CD14-positive monocyte (primary cell): ENCODE results near the gene POU2F1. TPM values are rescaled to one million over a fixed set of nuclear protein-coding genes. Genes with fewer than 3 reads are reported as not detected.

Experiments
- DNase-seq, 3 donors: peaks; one replicate each; pipeline ENCODE4 v3.0.0-alpha.2; 2011 to 2022
- H2AFZ ChIP-seq: 2 replicates; pipeline ENCODE4 v1.6.0; 2012; ENCODE audit warnings: mild to moderate bottlenecking, low read depth, low read length, inconsistent platforms; ENCODE audit not compliant: insufficient read depth, poor library complexity, severe bottlenecking
- H3K27ac ChIP-seq, 2 donors: 1 replicate in 1 of 2; 2 replicates in 1 of 2; pipeline ENCODE4 v1.5.1; 2012 to 2013; ENCODE audit warnings: low read length in 2 of 2, control low read depth in 1 of 2, inconsistent platforms in 1 of 2, low read depth in 1 of 2, mild to moderate bottlenecking in 1 of 2
- H3K27me3 ChIP-seq, 2 donors: one replicate each; pipeline versions ENCODE4 v1.6.0 to v1.6.1; 2011 to 2013; ENCODE audit warnings: low read length in 2 of 2; ENCODE audit not compliant: control insufficient read depth in 2 of 2, insufficient read depth in 2 of 2
- H3K36me3 ChIP-seq, 2 donors: replicated peaks in 1 of 2; 1 replicate in 1 of 2; 2 replicates in 1 of 2; pipeline versions ENCODE4 v1.5.1 to v1.6.1; 2012 to 2013; ENCODE audit warnings: low read length in 2 of 2, control low read depth in 1 of 2, inconsistent platforms in 1 of 2, mild to moderate bottlenecking in 1 of 2; ENCODE audit not compliant: insufficient read depth in 2 of 2, control insufficient read depth in 1 of 2
- H3K4me1 ChIP-seq, 2 donors: 1 replicate in 1 of 2; 2 replicates in 1 of 2; pipeline versions ENCODE4 v1.5.1 to v1.6.1; 2012 to 2013; ENCODE audit warnings: low read length in 2 of 2, control low read depth in 1 of 2, inconsistent platforms in 1 of 2, mild to moderate bottlenecking in 1 of 2, moderate library complexity in 1 of 2; ENCODE audit not compliant: insufficient read depth in 2 of 2, control insufficient read depth in 1 of 2
- H3K4me2 ChIP-seq: replicated peaks from 2 replicates; pipeline ENCODE3; 2012; ENCODE audit warnings: low read length, moderate library complexity, mild to moderate bottlenecking; ENCODE audit not compliant: poor library complexity, severe bottlenecking; ENCODE audit errors: extremely low read depth
- H3K4me3 ChIP-seq, 3 experiments: fragments of 200-600 bp in 1 of 3; sonication (generic) in 1 of 3; replicated peaks in 1 of 3; 1 replicate in 2 of 3; 2 replicates in 1 of 3; pipeline ENCODE4 v1.5.1; 2011 to 2013; ENCODE audit warnings: low read length in 3 of 3, mild to moderate bottlenecking in 3 of 3, control low read depth in 2 of 3, low read depth in 2 of 3, inconsistent platforms in 1 of 3, moderate library complexity in 1 of 3
- H3K79me2 ChIP-seq: 2 replicates; pipeline ENCODE4 v1.6.0; 2012; ENCODE audit warnings: mild to moderate bottlenecking, control low read depth, inconsistent platforms, low read length, moderate library complexity; ENCODE audit not compliant: insufficient read depth
- H3K9ac ChIP-seq: 2 replicates; pipeline ENCODE4 v1.6.0; 2017; ENCODE audit warnings: low read length, mild to moderate bottlenecking; ENCODE audit not compliant: insufficient read depth, poor library complexity, severe bottlenecking
- H3K9me3 ChIP-seq, 2 donors: replicated peaks in 1 of 2; 1 replicate in 1 of 2; 2 replicates in 1 of 2; pipeline versions ENCODE4 v1.5.1 to v1.6.1; 2012 to 2013; ENCODE audit warnings: low read length in 2 of 2, control low read depth in 1 of 2; ENCODE audit not compliant: control insufficient read depth in 1 of 2, insufficient read depth in 1 of 2
- H4K20me1 ChIP-seq: 2 replicates; pipeline ENCODE4 v1.6.0; 2012; ENCODE audit warnings: mild to moderate bottlenecking, low read length, control low read depth, moderate library complexity; ENCODE audit not compliant: insufficient read depth
- H3K27ac Mint-ChIP-seq, 7 donors: one replicate each; pipeline ENCODE4 v1.8.0; 2020; ENCODE audit warnings: mild to moderate bottlenecking in 7 of 7, mixed read lengths in 7 of 7, moderate library complexity in 6 of 7, inconsistent platforms in 2 of 7
- H3K27me3 Mint-ChIP-seq, 3 donors: one replicate each; pipeline ENCODE4 v1.8.0; 2021 to 2022; ENCODE audit warnings: low read depth in 3 of 3, mild to moderate bottlenecking in 3 of 3, mixed read lengths in 3 of 3, moderate library complexity in 3 of 3, inconsistent platforms in 1 of 3
- H3K36me3 Mint-ChIP-seq, 2 donors: one replicate each; pipeline ENCODE4 v1.8.0; 2020; ENCODE audit warnings: mixed read lengths in 2 of 2, inconsistent platforms in 1 of 2, mild to moderate bottlenecking in 1 of 2
- H3K4me1 Mint-ChIP-seq: one replicate; pipeline ENCODE4 v1.8.0; 2020; ENCODE audit warnings: mild to moderate bottlenecking, mixed read lengths
- H3K4me3 Mint-ChIP-seq, 2 donors: one replicate each; pipeline ENCODE4 v1.8.0; 2020; ENCODE audit warnings: mild to moderate bottlenecking in 2 of 2, mixed read lengths in 2 of 2, moderate library complexity in 1 of 2
- H3K9me3 Mint-ChIP-seq, 7 donors: one replicate each; pipeline ENCODE4 v1.8.0; 2020 to 2022; ENCODE audit warnings: mixed read lengths in 7 of 7, mild to moderate bottlenecking in 6 of 7, moderate library complexity in 6 of 7, inconsistent platforms in 2 of 7
- WGBS: methylation state at CpG from one replicate; pipeline ENCODE4 v1.1.5; 2013; ENCODE audit warnings: missing lambda C conversion rate; ENCODE audit not compliant: insufficient coverage; 5-methylcytosine and 5-hydroxymethylcytosine counted together
- intact Hi-C, 2 donors: fragments of 100-400 bp; cut with micrococcal nuclease; formaldehyde crosslinking; loops; one replicate each; pipeline versions ENCODE4 v1.15.0 to v1.15.1; 2023
- polyA plus RNA-seq, 3 donors: library from polyadenylated mRNA; depleted of rRNA in 1 of 3; unstranded in 2 of 3; stranded (reverse) in 1 of 3; fragments of 300-500 nt in 2 of 3; fragments of >200 nt in 1 of 3; fragmentation: Illumina TruSeq in 2 of 3; gene quantifications; 1 replicate in 2 of 3; 2 replicates in 1 of 3; pipeline ENCODE4 v1.2.3, GENCODE V29; 2012 to 2021
- TF ChIP-seq, protein P1 (sequence below): fragments of 200-600 bp; IDR thresholded peaks from one replicate; pipeline ENCODE4 v1.8.0; 2022; ENCODE audit warnings: antibody characterized with exemption, mild to moderate bottlenecking

Gene POU2F1
- polyA plus RNA-seq, 3 donors: 2.3 to 4.2 (median 3.9) TPM

DNA sequence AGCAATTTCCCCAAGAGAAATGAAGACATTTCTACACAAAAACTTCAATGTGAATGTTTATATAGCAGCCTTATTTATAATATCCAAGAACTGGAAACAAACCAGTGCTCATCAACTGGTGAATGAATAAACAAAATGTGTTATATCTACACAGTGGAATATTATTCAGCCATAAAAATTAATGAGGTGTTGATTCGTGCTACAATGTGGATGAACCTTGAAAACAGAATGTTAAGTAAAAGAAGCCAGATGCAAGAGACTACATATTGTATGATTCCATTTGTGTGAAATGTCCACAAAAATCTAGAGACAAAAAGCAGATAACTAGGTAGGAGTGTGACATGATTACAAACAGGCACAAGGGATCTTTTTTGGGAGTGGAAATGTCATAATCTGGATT lies 187.7 kb downstream of the POU2F1 start:
- no CpG with 5 or more reads among the region's 1 CpG for WGBS
- H3K4me3 Mint-ChIP-seq: no peak overlapping the region
- no peak overlapping the region for H3K27ac ChIP-seq
- H2AFZ ChIP-seq: no peak overlapping the region
- no peak overlapping the region for H3K4me3 ChIP-seq
- no peak for DNase-seq
- TF ChIP-seq, protein P1, sequence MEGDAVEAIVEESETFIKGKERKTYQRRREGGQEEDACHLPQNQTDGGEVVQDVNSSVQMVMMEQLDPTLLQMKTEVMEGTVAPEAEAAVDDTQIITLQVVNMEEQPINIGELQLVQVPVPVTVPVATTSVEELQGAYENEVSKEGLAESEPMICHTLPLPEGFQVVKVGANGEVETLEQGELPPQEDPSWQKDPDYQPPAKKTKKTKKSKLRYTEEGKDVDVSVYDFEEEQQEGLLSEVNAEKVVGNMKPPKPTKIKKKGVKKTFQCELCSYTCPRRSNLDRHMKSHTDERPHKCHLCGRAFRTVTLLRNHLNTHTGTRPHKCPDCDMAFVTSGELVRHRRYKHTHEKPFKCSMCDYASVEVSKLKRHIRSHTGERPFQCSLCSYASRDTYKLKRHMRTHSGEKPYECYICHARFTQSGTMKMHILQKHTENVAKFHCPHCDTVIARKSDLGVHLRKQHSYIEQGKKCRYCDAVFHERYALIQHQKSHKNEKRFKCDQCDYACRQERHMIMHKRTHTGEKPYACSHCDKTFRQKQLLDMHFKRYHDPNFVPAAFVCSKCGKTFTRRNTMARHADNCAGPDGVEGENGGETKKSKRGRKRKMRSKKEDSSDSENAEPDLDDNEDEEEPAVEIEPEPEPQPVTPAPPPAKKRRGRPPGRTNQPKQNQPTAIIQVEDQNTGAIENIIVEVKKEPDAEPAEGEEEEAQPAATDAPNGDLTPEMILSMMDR: no peak
- peaks cover 0 to 3% (median 0%) of the 10 kb centered on the region in 7 donors for H3K9me3 Mint-ChIP-seq
- no peaks in the 10 kb centered on the region for H3K9me3 ChIP-seq
- intact Hi-C loops: loop anchor here (10.0 kb wide), 2 partner anchors 126 to 276 kb away; no protein-coding TSS in a partner anchor
- H3K36me3 ChIP-seq: peaks cover 28 to 76% of the 10 kb centered on the region in 2 donors
- peaks cover 2% of the 10 kb centered on the region for H3K4me1 Mint-ChIP-seq
- H3K9ac ChIP-seq: no peak overlapping the region
- peaks cover 0 to 2% (median 0%) of the 10 kb centered on the region in 3 donors for H3K27me3 Mint-ChIP-seq
- H3K27me3 ChIP-seq: no peaks in the 10 kb centered on the region
- no peaks in the 10 kb centered on the region for H3K79me2 ChIP-seq
- H3K4me1 ChIP-seq: no peaks in the 10 kb centered on the region
- no peak overlapping the region for H3K4me2 ChIP-seq
- H4K20me1 ChIP-seq: no peaks in the 10 kb centered on the region
- no peak overlapping the region for H3K27ac Mint-ChIP-seq
- peaks cover 63 to 66% of the 10 kb centered on the region in 2 donors for H3K36me3 Mint-ChIP-seq

DNA sequence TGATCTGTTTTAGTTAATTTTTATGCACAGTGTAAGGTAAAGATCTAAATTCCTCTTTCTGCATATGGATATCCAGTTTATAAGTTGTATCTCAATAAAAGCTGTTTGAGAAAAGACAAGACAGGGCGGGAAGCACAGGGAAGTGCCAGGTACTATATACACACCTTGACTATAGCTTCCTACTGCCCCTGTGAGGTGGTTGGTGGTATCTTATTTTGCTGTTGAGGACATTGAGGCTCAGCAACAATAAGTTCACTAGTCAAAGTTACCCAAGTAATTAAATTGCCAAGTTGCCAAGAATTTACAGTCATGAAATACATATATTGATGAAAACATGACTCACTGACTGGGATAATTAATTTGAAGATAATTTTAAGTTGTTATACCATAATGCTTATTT lies 188.5 kb downstream of the POU2F1 start:
- H3K36me3 Mint-ChIP-seq: peaks cover 60 to 65% of the 10 kb centered on the region in 2 donors
- H3K4me2 ChIP-seq: no peak overlapping the region
- H3K4me3 ChIP-seq: no peak overlapping the region
- H4K20me1 ChIP-seq: no peaks in the 10 kb centered on the region
- peaks cover 33 to 76% of the 10 kb centered on the region in 2 donors for H3K36me3 ChIP-seq
- no peak overlapping the region for H3K4me3 Mint-ChIP-seq
- H3K27me3 Mint-ChIP-seq: peaks cover 0 to 2% (median 0%) of the 10 kb centered on the region in 3 donors
- no CpG with 5 or more reads among the region's 1 CpG for WGBS
- no peak overlapping the region for H3K9ac ChIP-seq
- H3K27ac Mint-ChIP-seq: no peak overlapping the region
- no peaks in the 10 kb centered on the region for H3K9me3 ChIP-seq
- no peak overlapping the region for H3K27ac ChIP-seq
- intact Hi-C loops: loop anchor here (10.0 kb wide), 2 partner anchors 126 to 276 kb away; no protein-coding TSS in a partner anchor
- no peaks in the 10 kb centered on the region for H3K27me3 ChIP-seq
- no peaks in the 10 kb centered on the region for H3K79me2 ChIP-seq
- H3K9me3 Mint-ChIP-seq: peaks cover 0 to 3% (median 0%) of the 10 kb centered on the region in 7 donors
- TF ChIP-seq, protein P1: no peak
- no peaks in the 10 kb centered on the region for H3K4me1 ChIP-seq
- peaks cover 2% of the 10 kb centered on the region for H3K4me1 Mint-ChIP-seq
- H2AFZ ChIP-seq: no peak overlapping the region
- no peak for DNase-seq
